OCI-LY7 (cell line): ENCODE data around the gene NFIX.

ENCODE experiments used
- EZH2phosphoT487 ChIP-seq: fragments of 200-600 bp; sonication (generic); IDR thresholded peaks from 2 replicates; pipeline ENCODE4 v1.6.1; 2018; ENCODE audit warnings: low read depth, borderline replicate concordance, mild to moderate bottlenecking, mixed run types, antibody characterized with exemption, low read length, moderate library complexity, mixed read lengths
- TF ChIP-seq, protein P1 (sequence below): fragments of 200-600 bp; sonication (generic); conservative IDR thresholded peaks from 2 replicates; pipeline ENCODE4 v1.5.1; 2014; ENCODE audit warnings: mild to moderate bottlenecking, antibody characterized with exemption, low read length, moderate library complexity, mixed read lengths

DNA sequence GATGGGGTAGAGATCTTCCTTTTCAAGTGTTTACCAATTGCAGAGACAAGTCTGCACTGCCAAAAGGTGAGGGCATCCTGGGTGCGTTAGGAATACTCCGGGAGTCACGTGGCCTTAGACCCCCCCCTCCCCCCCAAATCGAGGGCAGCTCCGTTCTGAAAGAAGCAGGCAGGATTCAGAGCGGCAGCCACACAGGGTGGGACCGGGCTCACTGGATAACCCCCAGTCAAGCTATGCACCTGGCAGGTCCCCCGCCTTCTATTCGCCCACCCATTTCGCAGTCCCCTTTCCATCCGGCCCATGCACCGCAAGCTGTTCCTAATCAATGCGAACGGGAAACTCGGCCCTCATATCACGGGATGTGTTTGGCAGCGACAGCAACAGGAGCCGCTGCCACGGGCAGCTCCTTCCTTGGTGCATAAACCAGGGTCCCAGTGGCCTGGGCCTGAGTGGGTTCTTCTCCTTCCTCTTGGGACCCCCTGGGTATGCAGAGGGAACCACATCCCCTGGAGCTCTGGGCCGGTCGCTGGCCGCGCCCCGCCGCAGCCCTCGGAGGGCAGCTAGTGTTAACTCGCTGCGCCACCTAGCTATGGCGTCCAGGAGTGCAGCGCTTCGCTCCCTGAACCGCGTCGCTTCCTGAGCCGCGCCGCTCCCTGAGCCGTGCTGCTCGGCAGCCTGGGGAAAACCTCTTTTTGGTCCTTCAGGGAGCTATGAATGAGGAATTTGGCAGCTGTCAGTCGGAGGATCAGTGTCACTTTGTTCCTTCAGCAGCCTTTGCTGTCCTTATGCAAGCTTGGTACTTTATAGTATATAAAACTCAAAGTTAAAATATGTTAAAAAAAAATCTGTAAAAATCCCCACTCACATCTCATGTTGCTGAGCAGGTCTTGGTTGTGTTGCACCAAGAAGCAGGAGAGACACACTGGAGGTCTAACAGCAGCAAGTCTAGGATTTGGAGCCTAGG, 66.0 kb downstream of the NFIX start:
- TF ChIP-seq, protein P1, sequence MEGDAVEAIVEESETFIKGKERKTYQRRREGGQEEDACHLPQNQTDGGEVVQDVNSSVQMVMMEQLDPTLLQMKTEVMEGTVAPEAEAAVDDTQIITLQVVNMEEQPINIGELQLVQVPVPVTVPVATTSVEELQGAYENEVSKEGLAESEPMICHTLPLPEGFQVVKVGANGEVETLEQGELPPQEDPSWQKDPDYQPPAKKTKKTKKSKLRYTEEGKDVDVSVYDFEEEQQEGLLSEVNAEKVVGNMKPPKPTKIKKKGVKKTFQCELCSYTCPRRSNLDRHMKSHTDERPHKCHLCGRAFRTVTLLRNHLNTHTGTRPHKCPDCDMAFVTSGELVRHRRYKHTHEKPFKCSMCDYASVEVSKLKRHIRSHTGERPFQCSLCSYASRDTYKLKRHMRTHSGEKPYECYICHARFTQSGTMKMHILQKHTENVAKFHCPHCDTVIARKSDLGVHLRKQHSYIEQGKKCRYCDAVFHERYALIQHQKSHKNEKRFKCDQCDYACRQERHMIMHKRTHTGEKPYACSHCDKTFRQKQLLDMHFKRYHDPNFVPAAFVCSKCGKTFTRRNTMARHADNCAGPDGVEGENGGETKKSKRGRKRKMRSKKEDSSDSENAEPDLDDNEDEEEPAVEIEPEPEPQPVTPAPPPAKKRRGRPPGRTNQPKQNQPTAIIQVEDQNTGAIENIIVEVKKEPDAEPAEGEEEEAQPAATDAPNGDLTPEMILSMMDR = peak; percentile 95
- no peak; the same call in 1 of the 2 replicates for TF ChIP-seq EZH2phosphoT487
